Liver (tissue), 3 donors: Measurements from ENCODE around the gene MRAS.
"Not testable (repeated sequence)": the region's sequence is repeated elsewhere in the genome, so short reads cannot be mapped to it uniquely, and the experiment has no call there.

Experiments used
- HNF4A ChIP-seq, 2 donors: conservative IDR thresholded peaks; 2 replicates each; pipeline ENCODE4 v1.6.1; 2016; ENCODE audit warnings: antibody characterized with exemption in 2 of 2, mild to moderate bottlenecking in 2 of 2
- SP1 ChIP-seq: IDR thresholded peaks from 2 replicates; pipeline ENCODE4 v1.6.1; 2018; ENCODE audit warnings: antibody characterized with exemption, mild to moderate bottlenecking
- YY1 ChIP-seq: IDR thresholded peaks from 2 replicates; pipeline ENCODE4 v1.6.1; 2016; ENCODE audit warnings: antibody characterized with exemption, mild to moderate bottlenecking
- TF ChIP-seq, protein P1 (sequence below): fragments of 150-350 bp; IDR thresholded peaks from 2 replicates; pipeline ENCODE4 v1.5.1; 2017; ENCODE audit warnings: improper control_type of control experiment, low read depth, low read length; ENCODE audit not compliant: missing input control
- TF ChIP-seq, protein P2 (sequence below): IDR thresholded peaks from 2 replicates; pipeline ENCODE4 v1.6.1; 2016; ENCODE audit warnings: antibody characterized with exemption
- TF ChIP-seq, protein P3 (sequence below): IDR thresholded peaks from 2 replicates; pipeline ENCODE4 v1.6.1; 2016; ENCODE audit warnings: antibody characterized with exemption, mild to moderate bottlenecking
- donor health status: healthy.
- donor health status: healthy.

DNA sequence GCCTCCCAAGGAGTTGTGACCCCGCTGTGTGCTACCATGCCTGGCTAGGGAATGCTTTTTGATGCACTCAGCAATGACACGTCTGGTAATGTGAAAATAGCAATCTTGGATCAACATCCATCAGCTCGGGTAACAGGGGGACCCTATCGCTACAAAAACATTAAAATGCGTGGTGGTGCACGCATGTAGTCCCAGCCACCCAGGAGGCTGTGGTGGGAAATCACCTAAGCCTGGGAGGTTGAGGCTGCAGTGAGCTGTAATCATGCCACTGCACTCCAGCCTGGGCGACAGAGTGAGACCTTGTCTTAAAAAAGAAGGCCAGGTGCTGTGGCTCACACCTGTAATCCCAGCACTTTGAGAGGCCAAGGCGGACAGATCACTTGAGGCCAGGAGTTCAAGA is 105.6 kb downstream of the MRAS start:
- TF ChIP-seq, protein P1, sequence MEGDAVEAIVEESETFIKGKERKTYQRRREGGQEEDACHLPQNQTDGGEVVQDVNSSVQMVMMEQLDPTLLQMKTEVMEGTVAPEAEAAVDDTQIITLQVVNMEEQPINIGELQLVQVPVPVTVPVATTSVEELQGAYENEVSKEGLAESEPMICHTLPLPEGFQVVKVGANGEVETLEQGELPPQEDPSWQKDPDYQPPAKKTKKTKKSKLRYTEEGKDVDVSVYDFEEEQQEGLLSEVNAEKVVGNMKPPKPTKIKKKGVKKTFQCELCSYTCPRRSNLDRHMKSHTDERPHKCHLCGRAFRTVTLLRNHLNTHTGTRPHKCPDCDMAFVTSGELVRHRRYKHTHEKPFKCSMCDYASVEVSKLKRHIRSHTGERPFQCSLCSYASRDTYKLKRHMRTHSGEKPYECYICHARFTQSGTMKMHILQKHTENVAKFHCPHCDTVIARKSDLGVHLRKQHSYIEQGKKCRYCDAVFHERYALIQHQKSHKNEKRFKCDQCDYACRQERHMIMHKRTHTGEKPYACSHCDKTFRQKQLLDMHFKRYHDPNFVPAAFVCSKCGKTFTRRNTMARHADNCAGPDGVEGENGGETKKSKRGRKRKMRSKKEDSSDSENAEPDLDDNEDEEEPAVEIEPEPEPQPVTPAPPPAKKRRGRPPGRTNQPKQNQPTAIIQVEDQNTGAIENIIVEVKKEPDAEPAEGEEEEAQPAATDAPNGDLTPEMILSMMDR, result not testable (repeated sequence)
- not testable (repeated sequence) for TF ChIP-seq YY1; SP1; HNF4A (conservative IDR thresholded peaks at IDR 0.05)
- TF ChIP-seq, protein P2, sequence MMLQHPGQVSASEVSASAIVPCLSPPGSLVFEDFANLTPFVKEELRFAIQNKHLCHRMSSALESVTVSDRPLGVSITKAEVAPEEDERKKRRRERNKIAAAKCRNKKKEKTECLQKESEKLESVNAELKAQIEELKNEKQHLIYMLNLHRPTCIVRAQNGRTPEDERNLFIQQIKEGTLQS, result not testable (repeated sequence)
- TF ChIP-seq, protein P3, sequence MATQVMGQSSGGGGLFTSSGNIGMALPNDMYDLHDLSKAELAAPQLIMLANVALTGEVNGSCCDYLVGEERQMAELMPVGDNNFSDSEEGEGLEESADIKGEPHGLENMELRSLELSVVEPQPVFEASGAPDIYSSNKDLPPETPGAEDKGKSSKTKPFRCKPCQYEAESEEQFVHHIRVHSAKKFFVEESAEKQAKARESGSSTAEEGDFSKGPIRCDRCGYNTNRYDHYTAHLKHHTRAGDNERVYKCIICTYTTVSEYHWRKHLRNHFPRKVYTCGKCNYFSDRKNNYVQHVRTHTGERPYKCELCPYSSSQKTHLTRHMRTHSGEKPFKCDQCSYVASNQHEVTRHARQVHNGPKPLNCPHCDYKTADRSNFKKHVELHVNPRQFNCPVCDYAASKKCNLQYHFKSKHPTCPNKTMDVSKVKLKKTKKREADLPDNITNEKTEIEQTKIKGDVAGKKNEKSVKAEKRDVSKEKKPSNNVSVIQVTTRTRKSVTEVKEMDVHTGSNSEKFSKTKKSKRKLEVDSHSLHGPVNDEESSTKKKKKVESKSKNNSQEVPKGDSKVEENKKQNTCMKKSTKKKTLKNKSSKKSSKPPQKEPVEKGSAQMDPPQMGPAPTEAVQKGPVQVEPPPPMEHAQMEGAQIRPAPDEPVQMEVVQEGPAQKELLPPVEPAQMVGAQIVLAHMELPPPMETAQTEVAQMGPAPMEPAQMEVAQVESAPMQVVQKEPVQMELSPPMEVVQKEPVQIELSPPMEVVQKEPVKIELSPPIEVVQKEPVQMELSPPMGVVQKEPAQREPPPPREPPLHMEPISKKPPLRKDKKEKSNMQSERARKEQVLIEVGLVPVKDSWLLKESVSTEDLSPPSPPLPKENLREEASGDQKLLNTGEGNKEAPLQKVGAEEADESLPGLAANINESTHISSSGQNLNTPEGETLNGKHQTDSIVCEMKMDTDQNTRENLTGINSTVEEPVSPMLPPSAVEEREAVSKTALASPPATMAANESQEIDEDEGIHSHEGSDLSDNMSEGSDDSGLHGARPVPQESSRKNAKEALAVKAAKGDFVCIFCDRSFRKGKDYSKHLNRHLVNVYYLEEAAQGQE, result not testable (repeated sequence)
